NCI-H2227 (cell line): ENCODE data around the gene ADAMTS17.

Source experiments
- DNase-seq: peaks from one replicate; lab custom pipeline; 2025; ENCODE audit not compliant: unreplicated experiment; lab: John Stamatoyannopoulos, UW

Gene ADAMTS17

GRCh38 chr15:100055821-100056220, 286.0 kb downstream of the ADAMTS17 start:
- no peak for DNase-seq

- DNase-seq = no peak
These were observed 287.2 kb downstream of the ADAMTS17 start for GRCh38 chr15:100054539-100054938.

- no peak for DNase-seq
These were observed 288.2 kb downstream of the ADAMTS17 start for GRCh38 chr15:100053474-100054121.

DNA sequence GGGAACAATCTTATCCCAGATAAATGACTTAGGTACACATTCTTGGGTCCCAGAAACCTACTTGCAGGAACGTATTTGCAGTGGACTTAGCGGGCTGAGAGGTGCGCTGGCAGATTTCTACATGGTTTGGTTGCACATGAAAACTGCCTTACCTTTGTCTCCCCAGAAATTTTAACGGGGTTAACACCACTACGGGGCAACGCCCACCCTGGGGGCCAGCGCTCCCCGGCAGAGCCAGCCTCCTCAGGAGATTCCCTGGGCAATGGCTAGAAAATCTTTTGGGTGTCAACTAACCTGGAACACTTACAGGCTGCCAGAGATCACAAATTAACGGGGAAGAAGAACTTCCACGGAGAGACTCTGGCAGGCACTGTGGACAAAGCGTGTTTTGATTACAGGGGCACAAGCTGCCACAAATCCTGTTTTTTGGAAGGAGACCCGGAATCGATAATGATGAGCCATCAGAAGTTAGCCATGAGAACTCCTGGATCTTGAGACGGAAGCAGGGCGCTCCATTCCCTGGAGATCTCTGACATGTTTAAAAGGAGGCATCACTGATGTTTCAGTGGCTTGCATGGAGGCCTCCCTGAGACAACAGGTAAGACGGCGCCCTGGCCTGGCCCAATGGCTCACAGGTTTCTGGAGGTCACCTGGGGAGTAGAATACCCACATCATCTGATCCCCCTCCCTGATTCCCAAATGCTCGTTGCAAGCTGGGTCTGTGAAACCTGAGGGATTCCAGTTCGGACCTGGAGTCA, 288.9 kb downstream of the ADAMTS17 start:
- no peak for DNase-seq

DNA sequence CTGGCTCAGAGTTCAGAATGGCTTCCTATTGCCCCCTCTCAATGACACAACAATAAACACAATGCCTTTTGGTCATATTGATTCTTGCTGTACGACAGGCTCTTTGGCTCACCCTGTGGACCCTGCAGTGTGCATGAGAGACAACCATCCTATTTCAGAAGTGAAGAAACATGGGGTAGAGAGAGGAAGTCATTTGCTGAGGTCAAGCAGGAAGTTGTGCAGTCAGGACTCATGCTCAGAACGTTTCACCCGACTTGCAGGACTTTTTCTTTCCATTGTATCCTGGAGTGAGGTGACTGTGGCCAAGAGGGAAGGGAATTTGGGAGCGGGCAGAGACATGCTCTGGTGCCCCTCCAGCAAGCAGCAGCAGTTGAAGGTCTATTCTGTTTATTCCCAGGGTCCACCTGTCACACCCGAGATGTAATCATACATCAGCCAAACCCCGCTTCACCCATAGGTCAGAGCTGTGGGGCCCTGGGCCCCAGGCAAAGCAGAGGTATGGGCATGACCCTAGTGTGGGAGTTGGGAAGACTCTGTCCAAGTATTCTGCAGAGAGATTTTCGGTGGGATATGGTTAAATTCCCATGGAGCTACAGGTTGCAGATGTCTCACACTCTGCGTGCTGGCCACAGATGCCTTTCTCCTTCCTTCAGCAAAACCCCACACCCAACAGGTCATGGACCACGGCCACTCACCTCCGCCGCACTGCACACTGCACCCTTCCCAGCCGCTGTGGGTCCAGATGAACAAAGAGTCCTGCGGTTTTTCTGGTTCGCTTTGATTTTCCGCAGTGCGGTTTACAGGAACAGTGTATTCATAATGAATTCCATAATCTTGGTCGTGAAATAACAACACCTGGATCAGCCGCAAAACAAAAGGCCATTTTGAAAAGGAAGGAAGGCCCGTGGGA, 290.6 kb downstream of the ADAMTS17 start:
- no peak for DNase-seq

- DNase-seq = no peak
These were observed 291.6 kb downstream of the ADAMTS17 start for GRCh38 chr15:100049936-100050876.

GRCh38 chr15:100049483-100049882, 292.3 kb downstream of the ADAMTS17 start:
- no peak for DNase-seq

GRCh38 chr15:100048736-100049135, 293.0 kb downstream of the ADAMTS17 start:
- no peak for DNase-seq

GRCh38 chr15:100043692-100044091, 298.1 kb downstream of the ADAMTS17 start:
- DNase-seq = no peak

DNA sequence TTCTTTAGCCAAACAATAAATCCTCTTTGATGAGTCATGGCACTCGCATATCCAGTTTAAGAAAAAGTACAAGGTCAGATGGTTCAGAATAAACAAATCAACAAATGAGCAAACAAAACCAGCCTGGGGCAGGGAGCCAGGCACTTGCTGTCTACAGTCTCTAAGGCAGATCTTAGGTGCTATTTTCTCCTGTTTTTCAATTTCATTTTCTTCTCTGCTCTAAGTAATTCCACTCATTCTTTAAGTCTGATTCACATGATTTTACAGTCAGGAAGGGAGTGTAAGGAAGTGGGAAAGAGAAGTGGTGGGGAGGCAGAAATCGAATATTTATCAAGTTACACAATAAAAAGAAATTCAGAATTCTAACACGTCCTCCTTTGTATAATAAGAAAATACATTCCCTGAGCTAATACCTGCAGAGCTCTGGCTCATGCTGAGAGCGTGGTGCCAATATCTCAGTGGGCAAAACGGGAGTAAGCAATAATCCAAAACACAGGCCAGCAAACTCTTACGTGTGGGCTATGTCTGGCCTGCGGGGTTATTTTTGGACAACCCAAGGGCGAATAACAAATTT, 298.6 kb downstream of the ADAMTS17 start:
- DNase-seq = no peak

GRCh38 chr15:100042558-100042957, 299.2 kb downstream of the ADAMTS17 start:
- DNase-seq = no peak

DNA sequence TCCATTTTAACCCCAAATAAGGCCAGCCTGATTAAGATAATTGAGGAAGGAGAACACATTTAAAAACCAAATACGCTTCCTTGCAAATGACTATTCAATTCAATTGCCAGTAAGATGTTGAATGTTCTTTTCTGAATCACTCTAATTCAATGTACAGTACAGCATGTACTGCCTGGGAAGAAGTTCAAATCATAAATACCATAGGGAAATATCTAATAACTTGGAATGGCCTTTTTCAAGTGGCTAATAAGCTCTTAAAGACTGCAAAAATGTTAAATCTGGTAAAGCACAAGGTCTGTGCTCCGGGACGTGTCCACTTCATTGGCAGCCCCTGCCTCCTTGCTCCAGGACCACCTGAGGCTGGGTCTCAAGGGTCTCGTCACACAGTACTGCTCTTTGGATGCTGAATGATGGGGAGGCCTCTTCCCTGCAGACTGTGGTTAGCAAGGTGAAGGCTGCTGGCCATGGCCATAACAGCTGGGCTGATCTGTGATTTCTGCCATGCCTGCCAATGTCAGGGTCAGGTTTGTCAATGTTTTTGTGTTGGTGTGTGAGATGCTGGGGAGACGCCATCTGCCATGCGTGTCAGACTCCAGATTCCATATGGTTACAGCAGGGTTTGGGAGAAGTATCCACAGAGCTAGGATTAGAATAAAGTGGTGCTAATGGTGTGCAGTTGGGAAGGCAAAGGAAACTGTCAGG, 300.5 kb downstream of the ADAMTS17 start:
- no peak for DNase-seq

DNA sequence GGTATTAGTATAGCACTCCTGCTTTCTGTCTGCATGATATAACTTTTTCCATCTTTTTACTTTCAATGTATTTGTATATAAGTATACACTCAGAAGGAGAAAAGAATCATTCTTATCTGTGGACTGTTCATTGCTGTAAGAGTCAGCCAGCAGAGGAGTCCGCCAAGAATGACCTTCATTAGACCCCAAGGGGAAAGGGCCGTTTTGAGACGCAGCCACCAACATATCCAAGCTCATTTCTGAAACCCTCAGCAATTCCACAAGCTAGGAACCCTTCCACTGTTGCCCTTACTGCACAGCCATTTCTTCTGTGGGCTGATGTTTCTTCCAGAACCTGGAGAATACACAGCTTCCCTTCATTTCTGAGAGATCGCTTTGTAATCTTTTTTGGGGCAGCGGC, 301.8 kb downstream of the ADAMTS17 start:
- no peak for DNase-seq

GRCh38 chr15:100038736-100039135, 303.0 kb downstream of the ADAMTS17 start:
- DNase-seq = no peak

GRCh38 chr15:100037901-100038300, 303.9 kb downstream of the ADAMTS17 start:
- no peak for DNase-seq

GRCh38 chr15:100036015-100036414, 305.8 kb downstream of the ADAMTS17 start:
- DNase-seq = no peak

DNA sequence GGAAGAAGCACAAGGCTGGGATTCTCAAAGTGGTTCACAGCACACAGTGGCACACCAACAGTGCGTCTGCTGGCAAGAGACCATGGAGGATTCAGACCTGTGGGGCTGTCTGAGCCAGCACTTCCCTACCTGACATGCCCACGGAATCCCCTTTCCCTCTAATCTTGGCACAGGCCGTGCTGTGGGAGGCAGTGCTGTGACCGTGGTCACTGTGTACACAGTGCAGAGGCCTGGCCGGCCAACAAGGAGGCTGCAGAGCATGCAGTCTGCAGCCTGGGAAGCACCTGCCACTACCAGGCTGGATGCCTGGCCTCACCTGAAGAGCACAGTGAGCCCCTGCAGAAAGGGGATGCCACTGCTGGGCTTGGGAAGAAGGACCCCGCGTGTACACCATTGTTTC, 307.6 kb downstream of the ADAMTS17 start:
- DNase-seq = no peak

DNA sequence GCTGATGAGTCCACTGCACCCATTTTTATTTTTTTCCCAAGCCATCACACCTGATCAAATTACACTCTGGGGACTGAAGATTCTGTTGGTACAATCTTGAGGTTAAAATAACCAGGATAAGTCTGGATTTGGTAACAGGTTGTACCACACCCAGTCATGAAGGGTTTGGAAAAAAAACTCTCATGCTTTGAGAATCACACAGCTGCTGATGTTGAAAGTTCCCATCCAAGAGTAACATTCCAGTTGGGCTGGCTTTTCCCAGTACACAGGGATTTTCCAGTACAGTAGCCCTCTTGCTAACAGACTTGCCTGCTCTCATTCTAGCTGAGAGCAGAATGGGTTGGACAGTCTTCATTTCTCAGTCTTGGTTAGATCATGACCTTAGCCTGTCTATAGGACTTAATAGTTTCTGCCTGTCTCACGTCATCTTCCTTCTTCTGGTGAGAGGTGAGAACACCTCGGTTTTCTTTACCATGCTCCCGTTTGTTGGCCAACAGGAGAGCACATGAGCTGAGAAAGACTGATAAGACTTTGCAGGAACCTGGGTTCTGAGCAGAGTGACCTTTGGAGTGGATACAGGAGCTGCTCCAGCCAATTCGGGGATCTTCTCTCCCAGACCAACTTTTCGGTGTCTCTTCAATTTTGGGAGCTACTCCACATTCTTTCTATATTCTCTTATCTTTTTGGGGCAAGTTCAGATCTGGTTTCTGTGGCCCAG, 308.5 kb downstream of the ADAMTS17 start:
- DNase-seq = no peak
